T-helper 2 cell (primary cell): ENCODE data around the gene SLC16A8.

Experiments used
- DNase-seq, 5 experiments: peaks; one replicate each; pipeline versions ENCODE4 v3.0.0 to v3.0.0-alpha.2; 2012 to 2022

Gene SLC16A8

GRCh38 chr22:38071421-38072321, 12.3 kb downstream of the SLC16A8 start:
- DNase-seq = no peak

GRCh38 chr22:38070250-38070921, 13.6 kb downstream of the SLC16A8 start:
- DNase-seq = no peak

- no peak for DNase-seq
These were observed 14.4 kb downstream of the SLC16A8 start for GRCh38 chr22:38069372-38070249.

- no peak for DNase-seq
These were observed 15.2 kb downstream of the SLC16A8 start for GRCh38 chr22:38068641-38069371.

GRCh38 chr22:38067761-38068360, 16.1 kb downstream of the SLC16A8 start:
- no peak for DNase-seq

- no peak for DNase-seq
These were observed 17.0 kb downstream of the SLC16A8 start for GRCh38 chr22:38067028-38067415.

GRCh38 chr22:38066381-38067027, 17.5 kb downstream of the SLC16A8 start:
- no peak for DNase-seq

- no peak for DNase-seq
These were observed 18.4 kb downstream of the SLC16A8 start for GRCh38 chr22:38065539-38065938.

- DNase-seq = no peak
These were observed 21.2 kb downstream of the SLC16A8 start for GRCh38 chr22:38062791-38063190.

- DNase-seq = peak; percentile 54 to 86 (median 73)
These were observed 26.8 kb downstream of the SLC16A8 start, which contains the start of gene PICK1 for GRCh38 chr22:38056969-38057891. PICK1 (plus strand) TSS chr22:38057404; CDS start chr22:38057810, 406 bp downstream.

GRCh38 chr22:38051900-38052862, 31.8 kb downstream of the SLC16A8 start:
- DNase-seq = peak; percentile 55 to 77 (median 65)

- DNase-seq = no peak
These were observed 32.7 kb downstream of the SLC16A8 start for GRCh38 chr22:38051261-38051660.

- no peak for DNase-seq
These were observed 33.3 kb downstream of the SLC16A8 start for GRCh38 chr22:38050720-38051119.

- no peak for DNase-seq
These were observed 34.0 kb downstream of the SLC16A8 start for GRCh38 chr22:38049812-38050619.

GRCh38 chr22:38046070-38046748, 37.8 kb downstream of the SLC16A8 start:
- DNase-seq = no peak

GRCh38 chr22:38043151-38044039, 40.6 kb downstream of the SLC16A8 start:
- no peak for DNase-seq
